Ovary (tissue), 9 donors: ENCODE measurements around the gene CHD6. TPM values are rescaled to one million over a fixed set of nuclear protein-coding genes. Genes with fewer than 3 reads are reported as not detected.

ENCODE experiments used
- DNase-seq, 5 donors: peaks; one replicate each; pipeline ENCODE4 v3.0.0-alpha.2; 2019 to 2020
- H3K27ac ChIP-seq, 2 donors: fragments of 200-600 bp; one replicate each; pipeline versions ENCODE4 v1.5.1 to v1.8.0; 2019 to 2022
- H3K27me3 ChIP-seq: fragments of 200-600 bp; one replicate; pipeline ENCODE4 v1.8.0; 2022
- H3K36me3 ChIP-seq: fragments of 200-600 bp; sonication (generic); one replicate; pipeline ENCODE4 v1.5.1; 2019
- H3K4me1 ChIP-seq: one replicate; pipeline ENCODE4 v1.8.1; 2013; ENCODE audit warnings: mild to moderate bottlenecking, moderate library complexity; ENCODE audit not compliant: insufficient read depth
- H3K4me3 ChIP-seq: fragments of 200-600 bp; sonication (generic); one replicate; pipeline ENCODE4 v1.5.1; 2017
- H3K9me3 ChIP-seq, 2 donors: fragments of 200-600 bp in 1 of 2; sonication (generic) in 1 of 2; one replicate each; pipeline versions ENCODE4 v1.5.1 to v1.8.1; 2013 to 2019; ENCODE audit warnings: mild to moderate bottlenecking in 1 of 2, moderate library complexity in 1 of 2
- CTCF ChIP-seq, 3 donors: fragments of 450-650 bp in 2 of 3; fragments of 200-600 bp in 1 of 3; IDR thresholded peaks; one replicate each; pipeline versions ENCODE4 v1.5.1 to v1.8.0; 2016 to 2022; ENCODE audit warnings: antibody characterized with exemption in 3 of 3, mild to moderate bottlenecking in 1 of 3
- EP300 ChIP-seq: sonication (generic); formaldehyde crosslinking; IDR thresholded peaks from one replicate; pipeline ENCODE4 v1.6.1; 2017; ENCODE audit warnings: antibody characterized with exemption
- POLR2A ChIP-seq: fragments of 450-650 bp; IDR thresholded peaks from one replicate; pipeline ENCODE4 v1.6.1; 2017; ENCODE audit warnings: antibody characterized with exemption, mild to moderate bottlenecking, moderate library complexity
- WGBS, 3 donors: extraction: QIAGEN DNeasy Blood & Tissue Kit in 1 of 3; methylation state at CpG; one replicate each; pipeline versions ENCODE4 v1.1.5 to v1.1.7; 2013 to 2017; 5-methylcytosine and 5-hydroxymethylcytosine counted together
- intact Hi-C, 4 donors: fragments of 100-400 bp; cut with DNase I; formaldehyde crosslinking; loops; one replicate each; pipeline versions ENCODE4 v1.11.0 to v1.15.1; 2022 to 2023
- polyA plus RNA-seq, 2 donors: library from polyadenylated mRNA; stranded (reverse); fragments of 200-250 nt in 1 of 2; fragments of 350-450 nt in 1 of 2; fragmentation: Illumina TruSeq in 1 of 2; extraction: RNeasy Lipid Tissue Mini Kit (QIAGEN cat#74804) in 1 of 2; gene quantifications; one replicate each; pipeline ENCODE4 v1.2.3, GENCODE V29; 2013 to 2014
- total RNA-seq, 7 donors: library from RNA; depleted of rRNA in 2 of 7; stranded (reverse); fragments of >200 nt in 2 of 7; fragmentation: NEBNext Ultra II Directional in 3 of 7; extraction: Animal tissue kit (Norgen Biotek cat#: 25700) in 3 of 7; gene quantifications; one replicate each; pipeline versions ENCODE4 v1.1.0 to v1.2.4, GENCODE V29; 2016 to 2023
- donor health status: DM: no; HTN: no; CAD: no; lungs with moderate emphysema.
- donor health status: DM: no; HTN: no; CAD: no.
- donor health status: Bipolar disorder and iron deficiency.
- donor health status: DM: yes; HTN: yes; CAD: no.
- donor health status: DM: no; HTN: no; CAD: no.
- donor health status: DM: yes; HTN: yes; CAD: no.

Gene CHD6
- total and polyA plus RNA-seq, 9 donors: 12.1 to 82.4 (median 52.7) TPM

- Histone ChIP-seq H3K4me3 (no peak overlapping the region), H3K36me3 (no peaks in the 10 kb centered on the region), H3K27me3 (no peaks in the 10 kb centered on the region), H3K9me3 (no peaks in the 10 kb centered on the region), H3K27ac (no peak overlapping the region), H3K4me1 (peaks cover 15% of the 10 kb centered on the region)
- intact Hi-C loops: no loop called here
- DNase-seq: no peak
- WGBS, 3 donors: 96 to 98% (median 98%) methylated on average over 3 of the region's 3 CpGs
- TF ChIP-seq POLR2A (no peak), EP300 (no peak)
Measured at GRCh38 chr20:41390889-41391288, 227.3 kb downstream of the CHD6 start.

GRCh38 chr20:41387444-41387851 lies 230.7 kb downstream of the CHD6 start:
- 19 to 25% (median 21%) methylated on average over 9 of the region's 9 CpGs for WGBS, 3 donors
- no peak for TF ChIP-seq CTCF (IDR thresholded peaks at IDR 0.05)
- no peak for TF ChIP-seq POLR2A
- TF ChIP-seq EP300: no peak
- Histone ChIP-seq H3K27me3 (no peaks in the 10 kb centered on the region), H3K4me3 (no peak overlapping the region), H3K4me1 (peaks cover 4% of the 10 kb centered on the region), H3K9me3 (no peaks in the 10 kb centered on the region), H3K27ac (no peak overlapping the region), H3K36me3 (no peaks in the 10 kb centered on the region)
- intact Hi-C loops: no loop called here
- DNase-seq: peak in 2 of 5 donors; percentile 47 to 70

- Histone ChIP-seq H3K27me3 (no peaks in the 10 kb centered on the region), H3K9me3 (no peaks in the 10 kb centered on the region), H3K4me3 (no peak overlapping the region), H3K36me3 (no peaks in the 10 kb centered on the region), H3K27ac (no peak overlapping the region), H3K4me1 (peaks cover 6% of the 10 kb centered on the region)
- WGBS, 3 donors: 35 to 46% (median 42%) methylated on average over 14 of the region's 14 CpGs
- no peak for TF ChIP-seq POLR2A
- no peak for TF ChIP-seq EP300
- no peak for TF ChIP-seq CTCF (IDR thresholded peaks at IDR 0.05)
- peak in 3 of 5 donors; percentile 50 to 72 (median 54) for DNase-seq
- intact Hi-C loops: no loop called here
Measured at GRCh38 chr20:41386502-41387427, 231.4 kb downstream of the CHD6 start.

- H3K27ac ChIP-seq: no peak overlapping the region
- TF ChIP-seq EP300 (no peak), POLR2A (no peak), CTCF (IDR thresholded peaks at IDR 0.05) (no peak)
- DNase-seq: no peak
- H3K27me3 ChIP-seq: no peaks in the 10 kb centered on the region
- H3K4me3 ChIP-seq: no peak overlapping the region
- no peaks in the 10 kb centered on the region for H3K9me3 ChIP-seq
- 27 to 34% (median 32%) methylated on average over 7 of the region's 7 CpGs for WGBS, 3 donors
- no peaks in the 10 kb centered on the region for H3K36me3 ChIP-seq
- intact Hi-C loops: no loop called here
- peaks cover 6% of the 10 kb centered on the region for H3K4me1 ChIP-seq
Measured at GRCh38 chr20:41382791-41383305, 235.3 kb downstream of the CHD6 start.
